Loucy (cell line): ENCODE data around the gene FBXO11.

Experiments used
- EZH2phosphoT487 ChIP-seq: fragments of 200-600 bp; IDR thresholded peaks from 2 replicates; pipeline ENCODE4 v1.6.1; 2018; ENCODE audit warnings: antibody characterized with exemption, mild to moderate bottlenecking, moderate library complexity, borderline replicate concordance
- TF ChIP-seq, protein P1 (sequence below): fragments of 200-600 bp; sonication (generic); conservative IDR thresholded peaks from 2 replicates; pipeline ENCODE4 v1.5.1; 2014; ENCODE audit warnings: mild to moderate bottlenecking, antibody characterized with exemption, low read length

- TF ChIP-seq, protein P1, sequence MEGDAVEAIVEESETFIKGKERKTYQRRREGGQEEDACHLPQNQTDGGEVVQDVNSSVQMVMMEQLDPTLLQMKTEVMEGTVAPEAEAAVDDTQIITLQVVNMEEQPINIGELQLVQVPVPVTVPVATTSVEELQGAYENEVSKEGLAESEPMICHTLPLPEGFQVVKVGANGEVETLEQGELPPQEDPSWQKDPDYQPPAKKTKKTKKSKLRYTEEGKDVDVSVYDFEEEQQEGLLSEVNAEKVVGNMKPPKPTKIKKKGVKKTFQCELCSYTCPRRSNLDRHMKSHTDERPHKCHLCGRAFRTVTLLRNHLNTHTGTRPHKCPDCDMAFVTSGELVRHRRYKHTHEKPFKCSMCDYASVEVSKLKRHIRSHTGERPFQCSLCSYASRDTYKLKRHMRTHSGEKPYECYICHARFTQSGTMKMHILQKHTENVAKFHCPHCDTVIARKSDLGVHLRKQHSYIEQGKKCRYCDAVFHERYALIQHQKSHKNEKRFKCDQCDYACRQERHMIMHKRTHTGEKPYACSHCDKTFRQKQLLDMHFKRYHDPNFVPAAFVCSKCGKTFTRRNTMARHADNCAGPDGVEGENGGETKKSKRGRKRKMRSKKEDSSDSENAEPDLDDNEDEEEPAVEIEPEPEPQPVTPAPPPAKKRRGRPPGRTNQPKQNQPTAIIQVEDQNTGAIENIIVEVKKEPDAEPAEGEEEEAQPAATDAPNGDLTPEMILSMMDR: no peak
- no peak for TF ChIP-seq EZH2phosphoT487
Observed at GRCh38 chr2:47876912-47877311, 29.4 kb downstream of the FBXO11 start.
